HG02870 (cell line): ENCODE results near the gene CAMTA1.
"Not testable (repeated sequence)": the region's sequence is repeated elsewhere in the genome, so short reads cannot be mapped to it uniquely, and the experiment has no call there.

ENCODE experiments used
- ATAC-seq: cut with Tn5 transposase; IDR thresholded peaks from one replicate; pipeline ENCODE4 v1.9.1; 2021; ENCODE audit warnings: mild to moderate bottlenecking, moderate library complexity; ENCODE audit not compliant: unreplicated experiment

CAMTA1 gene

DNA sequence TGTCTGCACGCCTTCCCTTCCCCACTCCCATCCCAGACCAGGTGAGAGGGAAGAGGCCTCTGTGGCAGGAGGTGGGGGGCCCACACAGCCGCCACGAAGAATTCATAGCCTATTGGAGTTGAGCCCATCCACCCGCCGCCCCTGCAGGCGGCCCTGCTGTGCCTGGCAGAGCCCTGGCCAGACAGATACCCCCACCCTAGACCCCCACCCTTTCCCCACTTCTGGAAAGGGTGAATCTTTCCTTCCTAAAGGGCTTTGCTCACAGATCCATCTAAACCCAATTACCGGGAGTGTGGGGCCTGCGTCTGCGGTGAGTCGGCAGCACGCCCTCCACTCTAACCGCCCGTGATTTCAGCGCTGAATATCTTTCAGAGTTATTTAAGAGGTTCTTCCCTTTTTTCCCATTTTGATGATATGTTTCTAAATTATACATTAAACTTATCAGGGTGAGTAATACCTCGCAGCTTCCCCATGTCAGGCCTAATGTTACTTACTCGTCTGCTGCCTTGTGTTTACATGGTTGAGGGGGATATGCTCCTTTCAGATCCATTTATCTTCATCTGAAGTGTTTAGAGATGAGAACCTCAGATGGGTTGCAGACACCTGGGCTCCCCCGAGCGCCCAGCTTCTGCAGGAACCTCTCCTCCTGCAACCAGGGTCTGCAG, 802.0 kb downstream of the CAMTA1 start:
- no peak for ATAC-seq

DNA sequence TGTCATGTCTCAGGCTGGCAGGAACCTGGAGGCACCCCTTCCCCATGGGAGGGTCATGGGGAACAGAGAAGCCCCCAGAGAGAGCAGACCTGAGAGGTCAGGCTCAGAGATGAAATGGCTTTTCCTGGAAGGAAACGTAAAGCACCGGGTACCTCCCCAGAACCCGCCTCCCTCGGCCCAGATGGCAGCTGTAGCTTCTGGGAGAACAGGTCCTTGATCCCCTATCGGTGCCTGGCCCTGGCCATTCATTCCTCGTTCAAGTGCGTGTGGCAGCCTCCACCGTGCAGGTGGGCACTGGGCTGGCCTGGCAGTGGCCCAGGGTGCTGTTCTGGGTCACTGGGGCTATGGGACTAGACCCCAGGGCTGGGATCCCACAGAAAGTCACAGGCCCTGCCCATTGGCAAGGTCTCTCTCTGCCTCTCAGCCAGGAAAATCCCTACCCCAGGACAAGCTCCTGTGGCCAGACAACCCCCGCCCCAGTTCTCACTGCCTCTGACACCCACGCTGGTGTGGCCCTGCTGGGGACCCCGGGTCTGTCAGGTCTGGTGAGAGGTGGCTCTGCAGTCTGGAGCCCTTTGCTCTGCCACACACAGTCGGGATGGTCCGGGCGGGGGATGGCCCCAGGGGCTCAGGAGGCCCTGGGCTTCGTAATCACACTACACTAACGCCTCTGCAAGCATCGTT, 802.7 kb downstream of the CAMTA1 start:
- ATAC-seq = no peak

DNA sequence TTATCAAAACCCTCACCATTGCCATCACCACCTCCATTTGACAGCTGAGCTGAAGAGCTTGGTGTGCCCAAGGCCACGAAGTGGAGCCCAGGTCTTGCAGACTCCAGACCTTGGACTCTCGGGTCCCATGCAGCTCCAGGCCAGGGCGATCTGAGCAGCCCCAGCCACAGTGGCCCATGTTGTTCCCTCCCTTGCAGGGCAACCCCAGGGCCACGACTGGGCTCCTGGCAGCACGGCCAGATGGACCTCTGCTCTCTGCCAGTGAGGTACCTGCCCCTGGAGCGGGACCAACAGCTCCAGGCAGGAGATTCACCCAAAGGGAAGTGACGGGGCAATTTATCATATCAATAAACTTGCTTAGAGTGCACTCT, 803.2 kb downstream of the CAMTA1 start:
- no peak for ATAC-seq

DNA sequence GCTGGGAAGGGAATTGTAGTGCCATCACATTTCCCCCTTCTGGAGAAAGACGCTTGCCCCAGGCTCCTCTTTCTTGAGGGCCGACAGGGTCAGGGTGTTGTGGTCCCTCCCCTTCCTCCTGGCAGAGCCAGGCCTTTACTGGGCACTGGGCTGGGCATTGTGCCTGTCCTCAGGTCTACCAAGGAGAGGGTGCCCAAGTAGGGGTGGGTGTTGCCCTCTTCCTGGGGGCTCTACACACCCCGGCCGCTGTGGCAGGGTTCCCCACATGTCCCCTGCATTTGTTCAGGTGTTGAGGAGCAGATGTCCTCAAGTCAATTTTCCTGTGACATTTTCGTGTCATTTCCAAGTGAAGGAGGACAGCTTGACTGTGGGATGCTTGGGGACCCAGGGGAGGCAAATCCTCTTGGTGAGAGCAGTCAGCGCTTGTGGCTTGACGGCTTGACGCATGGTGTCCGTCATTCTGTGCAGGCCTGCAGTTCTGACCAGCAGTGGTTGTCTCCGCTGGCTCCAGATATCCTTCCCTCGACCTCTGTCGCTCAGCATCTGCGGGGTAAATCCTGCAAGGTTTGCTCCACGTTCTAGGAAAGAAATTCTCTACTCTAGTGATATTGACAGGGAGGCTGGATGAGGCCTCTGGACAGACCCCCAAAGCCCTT, 804.0 kb downstream of the CAMTA1 start:
- ATAC-seq = no peak

DNA sequence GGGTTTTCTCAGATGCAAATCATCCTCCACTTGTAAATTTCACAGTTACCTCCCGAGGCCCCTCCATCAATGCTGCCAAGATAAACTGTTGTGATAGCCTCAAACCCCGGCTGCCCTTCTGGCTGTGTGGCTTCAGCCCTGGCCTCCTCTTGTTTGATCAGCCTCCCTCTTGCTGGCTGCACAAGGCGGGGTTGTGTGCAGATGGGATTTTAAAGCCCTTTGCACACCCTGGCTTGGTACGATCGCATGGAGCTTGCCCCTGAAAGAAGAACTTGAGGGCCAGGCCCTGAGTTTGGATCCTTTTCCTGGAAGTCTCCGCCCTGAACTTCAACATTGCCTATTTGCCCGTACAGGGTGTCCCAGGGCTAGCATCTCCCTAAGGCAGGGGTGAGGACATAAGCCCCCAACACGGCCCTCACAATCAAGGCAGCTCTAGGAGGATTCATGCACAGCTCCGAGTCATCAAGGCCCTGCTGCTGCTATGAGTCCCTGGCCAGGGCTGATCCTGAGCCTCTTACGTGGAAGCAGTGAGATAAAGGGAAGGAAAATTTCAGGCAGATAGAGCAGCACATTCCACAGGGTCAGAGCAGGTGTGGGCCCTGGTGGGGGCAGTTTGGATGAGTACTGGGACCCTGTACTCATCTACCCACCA, 804.6 kb downstream of the CAMTA1 start:
- no peak for ATAC-seq

DNA sequence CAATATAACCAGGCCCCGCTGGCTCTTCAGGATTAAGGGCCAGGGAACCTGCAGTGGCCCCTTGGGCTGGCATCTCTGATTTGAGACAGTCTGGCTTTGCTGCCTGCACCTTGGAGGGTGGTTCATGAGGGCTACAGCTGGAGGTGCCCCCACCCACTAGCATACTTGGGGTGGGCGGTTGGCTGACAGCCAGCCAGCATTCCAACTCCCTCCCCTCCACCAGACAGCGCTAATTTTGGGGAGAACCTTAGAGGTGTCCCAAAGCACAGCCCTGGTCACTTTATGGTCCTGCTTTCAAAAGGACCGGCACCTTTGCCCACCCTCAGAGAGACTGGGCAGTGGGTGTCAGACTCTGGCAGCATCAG, 805.2 kb downstream of the CAMTA1 start:
- no peak for ATAC-seq

DNA sequence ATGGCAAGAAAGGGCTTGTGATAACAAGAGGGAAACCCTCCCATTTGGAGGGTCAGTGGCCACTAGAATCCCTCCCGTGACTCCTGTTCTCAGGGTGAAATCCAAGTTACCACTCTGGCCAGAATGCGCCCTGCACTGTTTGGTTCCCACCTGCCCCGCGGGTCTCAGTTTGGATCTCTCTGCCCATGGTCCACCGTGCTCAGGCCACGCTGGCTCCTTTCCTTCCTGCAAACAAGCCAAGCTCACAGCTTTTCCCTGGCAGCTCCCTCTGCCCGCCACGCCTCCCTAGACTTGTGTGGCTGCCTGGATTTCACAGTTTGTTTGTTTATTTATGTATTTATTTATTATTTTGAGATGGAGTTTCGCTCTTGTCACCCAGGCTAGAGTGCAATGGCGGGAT, 806.3 kb downstream of the CAMTA1 start:
- no peak for ATAC-seq

DNA sequence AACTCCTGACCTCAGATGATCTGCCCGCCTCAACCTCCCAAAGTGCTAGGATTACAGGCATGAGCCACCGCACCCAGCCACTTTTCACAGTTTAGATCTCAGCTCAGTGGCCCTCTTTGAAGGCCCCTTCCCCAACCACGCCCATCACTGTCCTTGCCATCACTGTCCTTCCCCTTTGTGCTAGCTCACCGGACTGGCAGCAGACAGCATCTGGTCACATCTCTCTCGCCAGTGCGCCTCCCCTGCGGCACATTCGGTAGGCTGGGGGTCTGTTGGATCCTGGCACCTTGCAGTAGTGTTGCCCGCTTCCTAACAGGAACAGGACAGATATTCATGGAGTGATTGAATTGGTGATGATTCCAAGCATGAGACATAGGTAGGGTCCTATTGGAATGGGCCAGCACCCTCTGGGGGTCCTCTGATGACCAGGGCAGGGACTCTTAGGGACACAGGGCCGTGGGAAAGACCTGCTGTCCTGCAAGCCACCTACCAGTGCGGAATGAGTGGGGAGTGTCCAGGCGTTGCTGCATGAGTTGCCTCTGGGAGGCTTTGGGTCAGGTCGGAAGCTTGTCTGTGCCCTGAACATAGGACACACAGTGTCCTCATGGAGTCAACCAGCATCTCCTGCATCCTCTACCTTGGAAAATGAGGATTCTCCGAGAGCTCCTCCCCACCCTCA, 807.0 kb downstream of the CAMTA1 start:
- ATAC-seq = no peak

DNA sequence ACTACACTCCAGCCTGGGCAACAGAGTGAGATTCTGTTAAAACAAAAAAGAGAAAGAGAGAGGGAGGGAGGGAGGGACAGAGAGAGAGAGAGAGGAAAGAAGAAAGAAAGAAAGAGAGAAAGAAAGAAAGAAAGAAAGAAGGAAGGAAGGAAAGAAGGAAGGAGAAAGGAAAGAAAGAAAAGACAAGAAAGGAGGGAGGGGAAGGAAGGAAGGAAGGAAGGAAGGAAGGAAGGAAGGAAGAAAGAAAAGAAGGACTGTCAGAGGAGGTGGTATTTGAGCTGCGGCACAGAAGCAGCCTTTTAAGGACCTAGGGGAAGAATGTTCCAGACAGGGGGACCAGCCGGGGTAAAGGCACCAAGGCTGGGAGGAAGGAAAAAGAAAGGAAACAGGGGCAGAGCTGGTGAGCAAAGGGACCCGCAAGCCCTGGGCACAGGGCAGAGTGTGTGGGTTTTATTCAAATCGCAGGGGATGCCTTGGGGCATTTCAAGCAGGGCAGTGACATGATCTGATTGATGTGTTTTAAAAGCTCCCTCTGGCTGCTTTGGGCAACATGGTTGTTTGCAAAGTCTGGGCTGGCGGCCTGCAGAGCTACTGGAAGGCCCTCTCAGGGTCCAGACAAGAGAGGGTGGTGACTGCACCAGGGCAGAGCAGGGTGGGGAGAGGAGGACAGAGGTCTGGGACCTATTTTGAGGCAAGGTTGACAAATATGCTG, 808.9 kb downstream of the CAMTA1 start:
- ATAC-seq = no peak

DNA sequence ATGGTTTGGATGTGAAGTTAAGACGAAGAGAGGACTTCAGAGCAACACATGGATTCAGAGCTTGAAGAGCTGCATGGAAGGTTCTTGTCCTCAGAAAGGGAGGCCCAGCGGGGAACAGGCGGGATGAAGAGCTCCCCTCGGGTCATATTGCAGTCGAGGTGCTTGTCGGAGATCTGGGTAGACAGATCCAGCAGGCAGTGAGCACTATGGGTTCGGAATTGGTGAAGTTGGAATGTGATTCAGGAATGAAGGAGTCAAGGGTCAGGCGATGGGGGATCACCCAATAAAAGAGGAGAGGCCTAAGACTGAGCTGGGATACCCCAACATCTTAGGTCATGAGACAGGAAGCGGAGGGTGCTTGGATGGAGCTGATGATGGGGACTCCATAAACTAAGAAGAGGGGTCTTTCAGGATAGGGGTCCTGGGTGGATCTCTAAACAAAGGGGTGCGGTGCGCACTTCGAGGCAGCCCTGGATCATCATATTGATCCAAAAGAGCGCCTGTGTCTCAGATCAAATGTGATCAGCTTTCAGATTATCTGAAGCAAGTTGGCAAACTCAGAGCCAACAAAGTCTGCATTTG, 809.6 kb downstream of the CAMTA1 start:
- ATAC-seq = no peak

DNA sequence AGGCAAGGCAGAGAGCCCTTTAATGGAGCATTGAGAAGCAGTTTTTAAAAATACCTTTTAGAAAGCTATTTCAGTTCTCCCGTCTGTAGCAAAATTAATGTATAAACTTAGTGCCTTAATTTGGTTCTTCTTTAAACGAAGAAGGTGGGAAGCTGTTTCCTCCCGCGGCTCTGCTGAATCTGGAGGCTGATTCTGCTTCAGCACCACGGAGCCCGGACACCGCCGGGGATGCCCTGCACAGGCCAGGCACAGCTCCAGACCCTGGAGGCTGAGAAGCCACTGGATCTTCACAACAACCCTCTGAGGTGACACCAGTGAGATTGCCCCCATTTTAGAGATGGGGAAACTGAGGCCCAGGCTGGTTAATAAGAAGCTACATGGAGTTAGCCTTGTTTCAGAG, 810.1 kb downstream of the CAMTA1 start:
- no peak for ATAC-seq

DNA sequence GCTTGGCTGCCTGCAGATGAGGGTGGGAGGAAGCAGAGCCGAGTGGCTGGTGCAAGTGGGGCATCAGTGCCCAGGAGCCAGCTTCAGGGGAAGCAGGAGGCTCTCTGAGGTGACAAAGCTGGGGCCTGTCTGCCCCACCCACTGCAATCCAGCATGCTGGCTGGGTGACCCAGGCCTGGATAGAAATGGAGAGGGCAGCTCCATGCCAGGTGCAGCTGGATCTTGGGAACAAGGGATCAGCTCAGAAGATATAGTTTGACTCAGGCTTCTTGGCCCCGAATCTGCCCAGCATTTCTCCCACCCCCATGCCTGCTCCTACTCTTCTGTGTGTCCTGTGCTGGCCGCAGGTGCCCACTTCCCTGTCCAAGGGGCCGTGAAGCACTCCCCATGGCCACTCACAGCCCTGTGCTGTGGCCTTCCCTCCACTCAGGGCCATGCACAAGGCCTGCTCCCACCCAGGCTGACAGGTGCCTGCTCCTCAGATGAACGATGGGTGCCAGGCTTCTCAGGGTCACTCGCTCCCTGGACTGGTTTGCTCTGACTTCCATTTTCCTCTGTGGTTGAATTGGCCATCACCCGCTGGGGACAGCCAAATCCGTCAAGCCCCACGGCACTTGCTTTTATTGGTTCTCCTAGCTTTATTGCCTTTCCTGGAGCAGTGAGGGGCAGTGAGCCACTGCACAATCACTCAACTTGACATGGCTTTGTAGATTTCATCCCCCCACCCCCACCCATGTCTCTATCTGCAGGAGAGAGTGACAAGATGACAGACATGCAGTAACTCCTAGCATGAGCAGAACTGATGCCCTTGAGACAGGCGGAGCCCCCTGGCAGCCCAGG, 811.1 kb downstream of the CAMTA1 start:
- ATAC-seq = no peak

DNA sequence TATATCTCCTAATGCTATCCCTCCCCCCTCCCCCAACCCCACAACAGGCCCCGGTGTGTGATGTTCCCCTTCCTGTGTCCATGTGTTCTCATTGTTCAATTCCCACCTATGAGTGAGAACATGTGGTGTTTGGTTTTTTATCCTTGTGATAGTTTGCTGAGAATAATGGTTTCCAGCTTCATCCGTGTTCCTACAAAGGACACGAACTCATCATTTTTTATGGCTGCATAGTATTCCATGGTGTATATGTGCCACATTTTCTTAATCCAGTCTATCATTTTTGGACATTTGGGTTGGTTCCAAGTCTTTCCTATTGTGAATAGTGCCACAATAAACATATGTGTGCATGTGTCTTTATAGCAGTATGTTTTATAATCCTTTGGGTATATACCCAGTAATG, 812.8 kb downstream of the CAMTA1 start:
- ATAC-seq = not testable (repeated sequence)

DNA sequence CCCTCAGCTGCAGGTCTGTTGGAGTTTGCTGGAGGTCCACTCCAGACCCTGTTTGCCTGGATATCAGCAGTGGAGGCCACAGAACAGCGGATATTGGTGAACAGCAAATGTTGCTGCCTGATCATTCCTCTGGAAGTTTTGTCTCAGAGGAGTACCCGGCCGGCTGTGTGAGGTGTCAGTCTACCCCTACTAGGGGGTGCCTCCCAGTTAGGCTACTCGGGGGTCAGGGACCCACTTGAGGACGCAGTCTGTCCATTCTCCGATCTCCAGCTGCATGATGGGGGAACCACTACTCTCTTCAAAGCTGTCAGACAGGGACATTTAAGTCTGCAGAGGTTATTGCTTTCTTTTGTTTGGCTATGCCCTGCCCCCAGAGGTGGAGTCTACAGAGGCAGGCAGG, 819.7 kb downstream of the CAMTA1 start:
- ATAC-seq = not testable (repeated sequence)

DNA sequence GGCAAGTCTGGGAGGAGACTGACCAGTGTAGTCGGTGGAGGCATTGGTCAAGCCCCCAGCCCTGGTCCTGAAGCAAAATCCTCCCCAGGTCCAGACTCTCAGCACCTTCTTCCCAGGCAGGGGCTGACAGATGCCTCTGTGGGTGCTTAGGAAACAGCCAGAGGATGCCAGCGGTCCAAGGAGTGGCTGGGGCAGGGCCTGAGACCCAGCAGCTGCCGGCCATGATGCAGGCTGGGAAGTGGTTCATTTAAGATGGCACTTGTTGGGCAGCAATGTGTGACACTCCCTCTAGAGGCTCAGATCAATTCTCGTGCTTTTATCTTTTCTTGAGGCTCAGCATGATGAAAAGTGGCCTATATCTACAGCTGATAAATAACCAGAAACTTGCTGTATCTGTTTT, 820.8 kb downstream of the CAMTA1 start:
- no peak for ATAC-seq

DNA sequence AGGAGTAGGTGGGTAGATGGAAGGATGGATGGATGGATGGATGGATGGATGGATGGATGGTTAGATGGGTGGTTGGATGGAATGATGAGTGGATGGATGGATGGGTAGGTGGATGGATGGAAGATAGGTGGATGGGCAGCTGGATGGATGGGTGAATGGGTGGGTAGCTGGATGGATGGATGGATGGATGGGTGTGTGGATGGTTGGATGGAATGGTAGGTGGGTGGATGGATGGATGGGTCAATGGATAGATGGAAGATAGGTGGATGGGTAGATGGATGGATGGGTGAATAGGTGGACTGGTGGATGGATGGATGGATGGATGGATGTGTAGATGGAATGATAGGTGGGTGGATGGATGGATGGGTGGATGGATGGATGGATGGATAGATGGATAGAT, 821.8 kb downstream of the CAMTA1 start:
- ATAC-seq = no peak

DNA sequence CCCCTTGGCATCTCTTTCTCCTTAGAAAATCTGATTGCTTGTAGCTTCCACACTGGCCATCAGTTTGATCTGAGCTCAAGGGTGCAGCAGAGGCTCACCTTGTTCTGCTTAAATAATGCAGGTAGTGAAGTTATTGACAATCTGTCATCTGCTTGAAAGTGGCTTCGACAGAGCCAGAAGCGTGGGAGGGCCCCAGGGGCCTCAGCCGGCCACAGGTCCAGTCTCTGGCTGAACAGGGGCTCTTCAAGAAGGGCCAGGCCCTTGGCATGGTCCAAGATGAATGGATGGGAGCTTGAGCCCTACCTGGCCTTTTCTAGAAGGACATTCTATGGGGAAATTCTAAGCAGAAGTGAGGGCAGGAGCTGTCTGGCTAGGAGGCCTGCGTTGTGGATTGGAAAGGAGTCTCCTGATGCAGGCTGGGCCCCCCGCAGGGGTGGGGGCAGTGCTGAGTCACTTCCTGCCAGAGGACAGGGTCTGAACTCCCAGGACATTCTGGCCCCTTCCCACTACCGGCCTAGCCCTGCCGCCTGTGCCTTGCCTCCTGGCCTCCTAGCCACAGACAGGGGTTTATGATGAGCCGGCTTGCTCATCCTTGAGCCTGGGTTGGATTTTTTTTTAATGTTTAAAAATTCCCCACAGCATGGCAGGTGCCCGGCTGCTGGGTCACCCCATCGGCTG, 823.5 kb downstream of the CAMTA1 start:
- ATAC-seq = no peak

DNA sequence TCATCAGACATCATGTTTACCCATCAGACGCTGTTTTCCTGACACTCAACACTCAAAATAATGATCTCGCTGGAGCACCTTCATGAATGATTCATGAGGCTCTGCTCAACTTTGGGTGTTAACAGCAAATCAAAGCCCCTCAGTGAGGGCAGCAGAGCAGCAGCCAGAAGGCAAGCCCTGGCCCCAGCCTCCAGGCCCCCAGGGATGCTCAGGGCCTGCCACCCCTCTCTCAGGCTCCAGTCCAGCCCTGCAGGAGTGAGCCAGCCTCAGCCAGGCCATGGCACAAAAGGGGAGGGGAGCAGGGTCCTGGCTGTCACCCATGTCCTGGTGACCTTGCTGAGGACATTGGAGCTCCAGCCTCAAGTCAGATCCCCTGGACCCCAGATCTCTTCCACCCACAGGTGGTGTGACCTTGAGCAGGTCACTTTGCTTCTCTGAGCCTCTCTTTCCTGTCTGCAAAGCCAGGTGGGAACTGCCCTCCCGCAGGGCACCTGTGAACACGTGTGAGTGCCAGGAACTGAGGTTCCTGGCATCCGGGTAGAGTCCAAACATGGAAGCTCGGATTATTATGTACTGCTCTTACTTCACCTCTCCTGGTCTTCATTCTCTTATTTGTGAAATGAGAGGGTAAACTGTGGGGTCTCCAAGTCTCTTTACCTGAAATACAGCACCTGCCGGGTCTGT, 824.2 kb downstream of the CAMTA1 start:
- no peak for ATAC-seq
